Nephron progenitor cell (in vitro differentiated cells): Measurements from ENCODE around the gene USP21.

ENCODE experiments used
- DNase-seq: peaks from one replicate; pipeline ENCODE4 v3.0.0; 2021
- H3K27ac Mint-ChIP-seq: 2 replicates; pipeline ENCODE4 v1.8.0; 2021; ENCODE audit warnings: mild to moderate bottlenecking, moderate library complexity, mixed read lengths
- H3K27me3 Mint-ChIP-seq: 2 replicates; pipeline ENCODE4 v1.8.0; 2021; ENCODE audit warnings: mild to moderate bottlenecking, low read depth, mixed read lengths; ENCODE audit not compliant: poor library complexity
- H3K36me3 Mint-ChIP-seq: 2 replicates; pipeline ENCODE4 v1.8.0; 2021; ENCODE audit warnings: low read depth, mixed read lengths
- H3K4me1 Mint-ChIP-seq: 2 replicates; pipeline ENCODE4 v1.8.0; 2021; ENCODE audit warnings: mixed read lengths
- H3K4me3 Mint-ChIP-seq: 2 replicates; pipeline ENCODE4 v1.8.0; 2021; ENCODE audit warnings: mild to moderate bottlenecking, moderate library complexity, mixed read lengths
- H3K9me3 Mint-ChIP-seq: 2 replicates; pipeline ENCODE4 v1.8.0; 2021; ENCODE audit warnings: mild to moderate bottlenecking, moderate library complexity, mixed read lengths
- CTCF ChIP-seq: fragments of 200-600 bp; sonication (generic); IDR thresholded peaks from 2 replicates; pipeline ENCODE4 v1.5.0; 2021; ENCODE audit warnings: antibody characterized with exemption

Gene USP21

GRCh38 chr1:161171191-161171590, 11.9 kb downstream of the USP21 start:
- H3K27ac Mint-ChIP-seq = no peak overlapping the region
- no peak for DNase-seq
- H3K4me3 Mint-ChIP-seq = no peak overlapping the region
- H3K36me3 Mint-ChIP-seq = peaks cover 44% of the 10 kb centered on the region
- H3K4me1 Mint-ChIP-seq = peaks cover 28% of the 10 kb centered on the region
- no peaks in the 10 kb centered on the region for H3K9me3 Mint-ChIP-seq
- no peaks in the 10 kb centered on the region for H3K27me3 Mint-ChIP-seq
- no peak for TF ChIP-seq CTCF

- Mint-ChIP-seq H3K9me3 (no peaks in the 10 kb centered on the region), H3K27ac (no peak overlapping the region), H3K4me3 (no peak overlapping the region), H3K36me3 (peaks cover 44% of the 10 kb centered on the region), H3K4me1 (peaks cover 32% of the 10 kb centered on the region), H3K27me3 (no peaks in the 10 kb centered on the region)
- DNase-seq = no peak
- TF ChIP-seq CTCF = no peak
Observed at GRCh38 chr1:161171696-161172095, 12.4 kb downstream of the USP21 start.

GRCh38 chr1:161172349-161172748, 13.0 kb downstream of the USP21 start:
- no peak for TF ChIP-seq CTCF
- H3K4me1 Mint-ChIP-seq = peaks cover 32% of the 10 kb centered on the region
- DNase-seq = no peak
- no peaks in the 10 kb centered on the region for H3K9me3 Mint-ChIP-seq
- H3K4me3 Mint-ChIP-seq = no peak overlapping the region
- peaks cover 44% of the 10 kb centered on the region for H3K36me3 Mint-ChIP-seq
- H3K27me3 Mint-ChIP-seq = no peaks in the 10 kb centered on the region
- no peak overlapping the region for H3K27ac Mint-ChIP-seq

- H3K36me3 Mint-ChIP-seq = peaks cover 44% of the 10 kb centered on the region
- no peak for TF ChIP-seq CTCF
- H3K4me3 Mint-ChIP-seq = no peak overlapping the region
- no peaks in the 10 kb centered on the region for H3K9me3 Mint-ChIP-seq
- DNase-seq = no peak
- no peaks in the 10 kb centered on the region for H3K27me3 Mint-ChIP-seq
- no peak overlapping the region for H3K27ac Mint-ChIP-seq
- H3K4me1 Mint-ChIP-seq = peaks cover 32% of the 10 kb centered on the region
Observed at GRCh38 chr1:161172776-161173376, 13.6 kb downstream of the USP21 start.

- peaks cover 44% of the 10 kb centered on the region for H3K36me3 Mint-ChIP-seq
- TF ChIP-seq CTCF = no peak
- no peak overlapping the region for H3K4me3 Mint-ChIP-seq
- no peak overlapping the region for H3K27ac Mint-ChIP-seq
- DNase-seq = no peak
- H3K4me1 Mint-ChIP-seq = peaks cover 31% of the 10 kb centered on the region
- H3K27me3 Mint-ChIP-seq = no peaks in the 10 kb centered on the region
- no peaks in the 10 kb centered on the region for H3K9me3 Mint-ChIP-seq
Observed at GRCh38 chr1:161173711-161174110, 14.4 kb downstream of the USP21 start.

GRCh38 chr1:161174911-161175310, 15.6 kb downstream of the USP21 start:
- Mint-ChIP-seq H3K9me3 (no peaks in the 10 kb centered on the region), H3K36me3 (peaks cover 39% of the 10 kb centered on the region), H3K27ac (peak overlapping the region; percentile 72), H3K4me3 (peak overlapping the region; percentile 57), H3K27me3 (no peaks in the 10 kb centered on the region), H3K4me1 (peaks cover 31% of the 10 kb centered on the region)
- no peak for DNase-seq
- TF ChIP-seq CTCF = no peak
